ENCODE measurements around the gene MYO7A. TPM values are rescaled to one million over a fixed set of nuclear protein-coding genes. Genes with fewer than 3 reads are reported as not detected.

The MYO7A gene
- total RNA-seq, 3 donors from 2014 or later (not counting 1 experiment from before 2014, with no cell fraction given) = 0.20 to 1.1 (median 0.68) TPM

DNA sequence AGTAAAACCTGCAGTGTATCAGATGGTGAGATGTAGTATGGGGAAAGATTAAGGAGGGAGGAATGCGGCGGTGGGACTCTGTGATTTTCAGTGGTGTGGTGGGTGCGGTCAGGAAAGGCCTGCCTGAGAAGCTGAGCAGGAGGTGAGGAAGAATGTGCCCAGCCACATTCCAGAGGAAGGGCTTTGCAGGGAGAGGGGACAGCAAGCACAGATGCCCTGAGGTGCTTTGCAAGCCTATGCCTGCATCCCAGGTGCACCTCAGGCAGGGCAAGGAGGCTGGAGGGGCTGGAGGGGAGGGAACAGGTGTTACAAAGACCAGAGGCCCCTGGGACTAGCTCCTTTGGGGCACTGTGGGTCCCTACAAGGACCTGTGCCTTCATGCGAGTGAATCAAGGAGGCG lies 42.1 kb downstream of the MYO7A start:
- ATAC-seq (no peak), DNase-seq (no peak)
- H3K36me3 ChIP-seq (ENCODE audit: control insufficient read depth, insufficient read depth, low read length) = no peaks in the 10 kb centered on the region
- Mint-ChIP-seq H3K9me3 (no peaks in the 10 kb centered on the region), H3K4me1 (no peaks in the 10 kb centered on the region), H3K27me3 (ENCODE audit: low read depth in 2 of 2) (no peaks in the 10 kb centered on the region), H3K36me3 (no peaks in the 10 kb centered on the region), H3K27ac (no peak overlapping the region), H3K4me3 (no peak overlapping the region)
- no peaks in the 10 kb centered on the region for H3K27me3 ChIP-seq (ENCODE audit: control insufficient read depth, insufficient read depth, low read length)
- no peaks in the 10 kb centered on the region for H3K4me1 ChIP-seq (ENCODE audit: control insufficient read depth, insufficient read depth, low read length)
- intact Hi-C loops (cut with micrococcal nuclease) = no loop called here
- no peaks in the 10 kb centered on the region for H3K9me3 ChIP-seq (ENCODE audit: control insufficient read depth, insufficient read depth, low read length)
- TF ChIP-seq CTCF (IDR thresholded peaks at IDR 0.05) = no peak
- H3K4me3 ChIP-seq (ENCODE audit: low read length) = no peak overlapping the region
- no peak overlapping the region for H3K27ac ChIP-seq (ENCODE audit: low read length)
- 91% methylated on average over 5 of the region's 5 CpGs for WGBS (ENCODE audit: insufficient coverage)

- ATAC-seq (no peak), DNase-seq (no peak)
- TF ChIP-seq CTCF (IDR thresholded peaks at IDR 0.05) = no peak
- H3K27me3 Mint-ChIP-seq (ENCODE audit: low read depth in 2 of 2) = no peaks in the 10 kb centered on the region
- Histone ChIP-seq H3K4me1 (ENCODE audit: control insufficient read depth, insufficient read depth, low read length) (peaks cover 9% of the 10 kb centered on the region), H3K27ac (ENCODE audit: low read length) (no peak overlapping the region), H3K36me3 (ENCODE audit: control insufficient read depth, insufficient read depth, low read length) (no peaks in the 10 kb centered on the region), H3K4me3 (ENCODE audit: low read length) (no peak overlapping the region), H3K27me3 (ENCODE audit: control insufficient read depth, insufficient read depth, low read length) (no peaks in the 10 kb centered on the region), H3K9me3 (ENCODE audit: control insufficient read depth, insufficient read depth, low read length) (no peaks in the 10 kb centered on the region)
- no peaks in the 10 kb centered on the region for H3K36me3 Mint-ChIP-seq
- H3K4me3 Mint-ChIP-seq = no peak overlapping the region
- intact Hi-C loops (cut with micrococcal nuclease) = no loop called here
- WGBS (ENCODE audit: insufficient coverage) = 99% methylated on average over 8 of the region's 8 CpGs
- H3K4me1 Mint-ChIP-seq = no peaks in the 10 kb centered on the region
- H3K27ac Mint-ChIP-seq = no peak overlapping the region
- no peaks in the 10 kb centered on the region for H3K9me3 Mint-ChIP-seq
Observed at GRCh38 chr11:77171254-77171653, 43.2 kb downstream of the MYO7A start.

- no peak for TF ChIP-seq CTCF (IDR thresholded peaks at IDR 0.05)
- 91% methylated on average over 20 of the region's 20 CpGs for WGBS (ENCODE audit: insufficient coverage)
- no peaks in the 10 kb centered on the region for H3K9me3 Mint-ChIP-seq
- H3K4me1 ChIP-seq (ENCODE audit: control insufficient read depth, insufficient read depth, low read length) = peaks cover 11% of the 10 kb centered on the region
- no peak for ATAC-seq
- H3K27me3 ChIP-seq (ENCODE audit: control insufficient read depth, insufficient read depth, low read length) = no peaks in the 10 kb centered on the region
- H3K9me3 ChIP-seq (ENCODE audit: control insufficient read depth, insufficient read depth, low read length) = no peaks in the 10 kb centered on the region
- intact Hi-C loops (cut with micrococcal nuclease) = no loop called here
- H3K4me3 ChIP-seq (ENCODE audit: low read length) = no peak overlapping the region
- no peaks in the 10 kb centered on the region for H3K27me3 Mint-ChIP-seq (ENCODE audit: low read depth in 2 of 2)
- no peak overlapping the region for H3K27ac ChIP-seq (ENCODE audit: low read length)
- H3K4me1 Mint-ChIP-seq = no peaks in the 10 kb centered on the region
- DNase-seq = no peak
- H3K36me3 ChIP-seq (ENCODE audit: control insufficient read depth, insufficient read depth, low read length) = no peaks in the 10 kb centered on the region
- no peak overlapping the region for H3K4me3 Mint-ChIP-seq
- no peaks in the 10 kb centered on the region for H3K36me3 Mint-ChIP-seq
- H3K27ac Mint-ChIP-seq = no peak overlapping the region
Observed at GRCh38 chr11:77171885-77172665, 44.0 kb downstream of the MYO7A start.

DNA sequence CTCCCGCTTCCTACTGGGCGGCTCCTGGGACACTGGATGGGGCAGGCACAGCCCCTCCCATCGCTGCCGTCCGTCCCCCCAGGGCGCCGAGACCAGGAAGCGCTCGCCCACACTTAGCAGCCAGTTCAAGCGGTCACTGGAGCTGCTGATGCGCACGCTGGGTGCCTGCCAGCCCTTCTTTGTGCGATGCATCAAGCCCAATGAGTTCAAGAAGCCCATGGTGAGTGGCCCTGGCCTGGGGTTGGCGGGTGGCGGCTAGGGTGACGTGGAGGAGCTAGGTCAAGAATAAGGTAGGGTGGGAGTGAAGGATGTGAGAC lies 44.6 kb downstream of the MYO7A start:
- Mint-ChIP-seq H3K4me3 (no peak overlapping the region), H3K9me3 (no peaks in the 10 kb centered on the region), H3K4me1 (no peaks in the 10 kb centered on the region), H3K27ac (no peak overlapping the region), H3K27me3 (ENCODE audit: low read depth in 2 of 2) (no peaks in the 10 kb centered on the region), H3K36me3 (no peaks in the 10 kb centered on the region)
- intact Hi-C loops (cut with micrococcal nuclease) = no loop called here
- Histone ChIP-seq H3K4me3 (ENCODE audit: low read length) (no peak overlapping the region), H3K36me3 (ENCODE audit: control insufficient read depth, insufficient read depth, low read length) (no peaks in the 10 kb centered on the region), H3K27ac (ENCODE audit: low read length) (no peak overlapping the region), H3K9me3 (ENCODE audit: control insufficient read depth, insufficient read depth, low read length) (no peaks in the 10 kb centered on the region), H3K27me3 (ENCODE audit: control insufficient read depth, insufficient read depth, low read length) (no peaks in the 10 kb centered on the region), H3K4me1 (ENCODE audit: control insufficient read depth, insufficient read depth, low read length) (peaks cover 11% of the 10 kb centered on the region)
- TF ChIP-seq CTCF (IDR thresholded peaks at IDR 0.05) = no peak
- 95% methylated on average over 16 of the region's 16 CpGs for WGBS (ENCODE audit: insufficient coverage)
- ATAC-seq (no peak), DNase-seq (no peak)
